Measurements from ENCODE around the gene VCAN. TPM values are rescaled to one million over a fixed set of nuclear protein-coding genes. Genes with fewer than 3 reads are reported as not detected.

The VCAN gene
- total RNA-seq = 100 to 1,000 TPM in 1 of 4 donors, 10 to 100 TPM in 3; 53.0 to 833 (median 65.1) TPM

DNA sequence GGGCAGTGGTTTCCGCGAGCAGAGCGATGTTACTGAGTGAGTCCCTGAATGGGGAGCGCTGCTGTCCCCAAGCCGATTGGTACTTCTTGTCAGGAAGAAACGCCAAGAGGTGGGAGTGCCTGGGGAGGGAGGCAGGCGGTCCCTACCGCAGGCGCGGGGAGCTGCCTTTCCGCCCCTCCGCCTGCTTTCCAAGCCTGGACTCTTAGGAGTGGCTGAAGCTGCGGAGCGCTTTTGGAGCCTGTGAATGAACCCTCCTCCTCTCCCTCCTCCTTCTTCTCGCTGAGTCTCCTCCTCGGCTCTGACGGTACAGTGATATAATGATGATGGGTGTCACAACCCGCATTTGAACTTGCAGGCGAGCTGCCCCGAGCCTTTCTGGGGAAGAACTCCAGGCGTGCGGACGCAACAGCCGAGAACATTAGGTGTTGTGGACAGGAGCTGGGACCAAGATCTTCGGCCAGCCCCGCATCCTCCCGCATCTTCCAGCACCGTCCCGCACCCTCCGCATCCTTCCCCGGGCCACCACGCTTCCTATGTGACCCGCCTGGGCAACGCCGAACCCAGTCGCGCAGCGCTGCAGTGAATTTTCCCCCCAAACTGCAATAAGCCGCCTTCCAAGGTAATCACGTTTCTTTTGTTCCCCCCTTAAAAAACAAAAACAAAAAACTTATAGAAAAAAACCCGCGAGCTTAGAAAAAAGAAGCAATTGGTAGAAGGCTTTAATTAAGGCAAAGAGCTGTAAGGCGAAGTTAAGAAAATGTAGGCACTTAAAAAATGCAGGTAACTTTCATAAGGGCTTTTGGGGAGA is at the start of gene VCAN:
VCAN (plus strand) TSS at position 340 of the 808 bp plus-strand sequence. CDS start 11,775 bp downstream, outside the sequence.
- peak within 1 kb of the TSS; percentile 68 to 75 for H3K27ac ChIP-seq
- H3K9me3 ChIP-seq = no peaks in the 10 kb centered on the region
- intact Hi-C loops (cut with DNase I; ENCODE audit: low total_unique reads) = no loop called here
- peak within 1 kb of the TSS; percentile 35 to 46 for H3K4me3 ChIP-seq
- DNase-seq = peak; percentile 40 to 53
- TF ChIP-seq, protein P1, sequence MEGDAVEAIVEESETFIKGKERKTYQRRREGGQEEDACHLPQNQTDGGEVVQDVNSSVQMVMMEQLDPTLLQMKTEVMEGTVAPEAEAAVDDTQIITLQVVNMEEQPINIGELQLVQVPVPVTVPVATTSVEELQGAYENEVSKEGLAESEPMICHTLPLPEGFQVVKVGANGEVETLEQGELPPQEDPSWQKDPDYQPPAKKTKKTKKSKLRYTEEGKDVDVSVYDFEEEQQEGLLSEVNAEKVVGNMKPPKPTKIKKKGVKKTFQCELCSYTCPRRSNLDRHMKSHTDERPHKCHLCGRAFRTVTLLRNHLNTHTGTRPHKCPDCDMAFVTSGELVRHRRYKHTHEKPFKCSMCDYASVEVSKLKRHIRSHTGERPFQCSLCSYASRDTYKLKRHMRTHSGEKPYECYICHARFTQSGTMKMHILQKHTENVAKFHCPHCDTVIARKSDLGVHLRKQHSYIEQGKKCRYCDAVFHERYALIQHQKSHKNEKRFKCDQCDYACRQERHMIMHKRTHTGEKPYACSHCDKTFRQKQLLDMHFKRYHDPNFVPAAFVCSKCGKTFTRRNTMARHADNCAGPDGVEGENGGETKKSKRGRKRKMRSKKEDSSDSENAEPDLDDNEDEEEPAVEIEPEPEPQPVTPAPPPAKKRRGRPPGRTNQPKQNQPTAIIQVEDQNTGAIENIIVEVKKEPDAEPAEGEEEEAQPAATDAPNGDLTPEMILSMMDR (IDR thresholded peaks at IDR 0.05) = no peak
- peak in 1 of 2 donors; percentile 32 for TF ChIP-seq POLR2A (IDR thresholded peaks at IDR 0.05)
- no peaks in the 10 kb centered on the region for H3K36me3 ChIP-seq
- no peaks in the 10 kb centered on the region for H3K4me1 ChIP-seq
- H3K27me3 ChIP-seq = peaks cover 0 to 6% of the 10 kb centered on the region in 2 donors

DNA sequence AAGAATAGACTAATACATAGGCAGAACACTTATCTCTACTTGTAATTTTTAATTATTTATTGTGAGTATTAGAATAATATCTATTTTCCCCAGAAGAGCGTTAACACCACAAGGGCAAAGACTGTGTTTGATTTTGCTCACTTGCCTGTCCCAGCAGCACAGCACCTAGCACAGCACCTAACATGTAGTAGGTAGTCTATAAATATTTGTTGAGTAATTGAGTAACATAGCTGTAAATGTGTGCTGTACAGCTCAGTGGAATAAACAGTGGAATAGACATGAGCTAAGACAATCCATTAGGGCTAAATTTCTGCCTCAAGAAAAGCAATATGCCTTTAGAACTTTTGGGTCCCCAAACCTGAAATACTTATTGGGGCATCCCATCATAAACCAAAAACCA is 49.3 kb upstream of the VCAN start:
- no peaks in the 10 kb centered on the region for H3K27me3 ChIP-seq
- H3K9me3 ChIP-seq = no peaks in the 10 kb centered on the region
- H3K4me1 ChIP-seq = no peaks in the 10 kb centered on the region
- H3K4me3 ChIP-seq = no peak overlapping the region
- no peak for DNase-seq
- H3K27ac ChIP-seq = no peak overlapping the region
- intact Hi-C loops (cut with DNase I; ENCODE audit: low total_unique reads) = no loop called here
- H3K36me3 ChIP-seq = no peaks in the 10 kb centered on the region
- TF ChIP-seq POLR2A (IDR thresholded peaks at IDR 0.05) = no peak
- TF ChIP-seq, protein P1 (IDR thresholded peaks at IDR 0.05) = no peak

DNA sequence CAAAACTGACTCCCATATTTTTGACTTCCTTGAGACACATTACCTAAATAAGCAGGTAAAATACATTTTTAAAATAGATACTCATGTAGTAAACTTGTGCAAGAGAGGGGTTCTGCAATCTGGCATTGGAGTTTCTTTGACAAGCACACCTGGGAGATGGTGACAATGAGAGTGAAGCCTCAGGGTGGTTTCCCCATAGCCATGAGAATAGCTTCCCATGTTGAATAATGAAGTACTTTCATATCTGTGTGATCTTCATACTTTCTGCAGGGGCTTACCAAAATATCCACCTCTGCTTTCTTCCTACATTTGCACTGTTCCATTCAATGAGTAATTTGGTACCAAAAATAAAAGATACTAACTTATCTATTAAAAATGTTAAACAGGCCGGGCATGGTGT is 44.7 kb upstream of the VCAN start:
- no peak for TF ChIP-seq POLR2A (IDR thresholded peaks at IDR 0.05)
- TF ChIP-seq, protein P1 (IDR thresholded peaks at IDR 0.05) = no peak
- no peak overlapping the region for H3K27ac ChIP-seq
- no peak for DNase-seq
- H3K9me3 ChIP-seq = no peaks in the 10 kb centered on the region
- no peaks in the 10 kb centered on the region for H3K36me3 ChIP-seq
- H3K27me3 ChIP-seq = no peaks in the 10 kb centered on the region
- H3K4me1 ChIP-seq = no peaks in the 10 kb centered on the region
- intact Hi-C loops (cut with DNase I; ENCODE audit: low total_unique reads) = no loop called here
- H3K4me3 ChIP-seq = no peak overlapping the region

DNA sequence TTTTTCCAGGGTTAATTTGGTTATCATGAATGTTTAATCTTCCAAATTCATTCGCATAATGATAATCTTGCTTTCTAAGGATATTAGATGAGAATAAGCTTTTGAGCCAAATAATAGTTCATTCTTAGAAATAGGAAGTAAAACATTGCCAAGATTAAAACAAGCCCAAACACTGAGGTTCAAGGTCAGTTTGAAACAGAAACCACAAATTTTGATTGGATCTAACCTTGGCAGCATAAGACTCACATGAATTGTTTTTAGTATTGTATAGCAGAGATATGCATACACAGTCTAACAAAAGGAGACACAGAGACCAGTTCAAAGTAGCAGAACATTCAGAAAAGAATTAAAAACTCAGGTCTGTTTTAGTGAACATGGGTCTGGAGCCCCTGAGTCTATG is 43.4 kb upstream of the VCAN start:
- Histone ChIP-seq H3K9me3 (no peaks in the 10 kb centered on the region), H3K27me3 (no peaks in the 10 kb centered on the region), H3K4me1 (no peaks in the 10 kb centered on the region), H3K4me3 (no peak overlapping the region), H3K36me3 (no peaks in the 10 kb centered on the region), H3K27ac (no peak overlapping the region)
- TF ChIP-seq, protein P1 (IDR thresholded peaks at IDR 0.05) = no peak
- TF ChIP-seq POLR2A (IDR thresholded peaks at IDR 0.05) = no peak
- intact Hi-C loops (cut with DNase I; ENCODE audit: low total_unique reads) = no loop called here
- DNase-seq = no peak

DNA sequence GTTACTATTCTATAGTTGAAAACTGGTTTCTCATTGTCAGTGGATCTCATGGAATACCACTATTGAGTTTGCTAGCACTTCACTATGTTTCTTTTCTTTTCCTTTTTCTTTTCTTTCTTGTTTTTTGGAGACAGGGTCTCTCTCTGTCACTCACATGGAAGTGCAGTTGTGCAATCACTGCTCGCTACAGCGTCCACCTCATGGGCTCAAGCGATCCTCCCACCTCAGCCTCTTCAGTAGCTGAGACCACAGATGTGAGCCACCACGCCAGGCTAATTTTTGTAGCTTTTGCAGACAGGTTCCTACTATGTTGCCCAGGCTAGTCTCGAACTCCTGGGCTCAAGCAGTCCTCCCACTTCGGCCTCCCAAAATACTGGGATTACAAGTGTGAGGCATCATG is 42.7 kb upstream of the VCAN start:
- no peak overlapping the region for H3K27ac ChIP-seq
- no peak overlapping the region for H3K4me3 ChIP-seq
- intact Hi-C loops (cut with DNase I; ENCODE audit: low total_unique reads) = no loop called here
- no peaks in the 10 kb centered on the region for H3K27me3 ChIP-seq
- DNase-seq = no peak
- no peaks in the 10 kb centered on the region for H3K36me3 ChIP-seq
- H3K4me1 ChIP-seq = no peaks in the 10 kb centered on the region
- no peaks in the 10 kb centered on the region for H3K9me3 ChIP-seq
- no peak for TF ChIP-seq POLR2A (IDR thresholded peaks at IDR 0.05)
- TF ChIP-seq, protein P1 (IDR thresholded peaks at IDR 0.05) = no peak

All from uterus (tissue), 4 donors.